HepG2 (cell line): ENCODE measurements around the gene NPHS1. TPM values are rescaled to one million over a fixed set of nuclear protein-coding genes. Genes with fewer than 3 reads are reported as not detected.

Source experiments
- ATAC-seq: fragments of 200-7000 bp; cut with Tn5 transposase; 3 replicates; pipeline ENCODE4 v1.9.1; 2020; ENCODE audit warnings: mild to moderate bottlenecking, moderate library complexity
- BruUV-seq: library from RNA; stranded (reverse); fragments of 400-500 nt; replicated peaks from 2 replicates; lab custom pipeline; 2021; lab: Mats Ljungman, UMichigan
- CTCF ChIA-PET: fragments of 300-600 bp; formaldehyde crosslinking; extraction: SDS; loops from one replicate; lab custom pipeline; 2021; ENCODE audit warnings: low total read pairs, inconsistent platforms, low intra/inter-chr PET ratio; lab: Yijun Ruan, JAX
- POLR2A ChIA-PET: fragments of 350-600 bp; sonication (Branson Sonifier 250); formaldehyde crosslinking; loops from one replicate; lab custom pipeline; 2020; ENCODE audit warnings: antibody characterized with exemption, inconsistent platforms; lab: Yijun Ruan, JAX
- DNase-seq: peaks from one replicate; pipeline ENCODE4 v3.0.0-alpha.2; 2015; ENCODE audit warnings: low spot score
- FAIRE-seq: peaks from 3 replicates; lab custom pipeline; 2011; peaks lifted over from hg19 to GRCh38; lab: Jason Lieb, UNC
- H2AFZ ChIP-seq: one replicate; pipeline ENCODE4 v1.6.1; 2011; ENCODE audit warnings: low read length, inconsistent platforms
- H3K27ac ChIP-seq: fragments of 300-600 bp; 3 replicates; pipeline ENCODE4 v1.8.0; 2011; ENCODE audit warnings: mixed run types, mild to moderate bottlenecking, mixed read lengths, low read length, inconsistent platforms; ENCODE audit not compliant: insufficient read depth; ENCODE audit errors: extremely low read length
- H3K27me3 ChIP-seq, 2 experiments: fragments of 200-600 bp in 1 of 2; 2 replicates in 1 of 2; 3 replicates in 1 of 2; pipeline versions ENCODE4 v1.6.0 to v1.8.0; 2011; ENCODE audit warnings: low read length in 2 of 2, mild to moderate bottlenecking in 2 of 2, moderate library complexity in 2 of 2, inconsistent platforms in 1 of 2; ENCODE audit not compliant: insufficient read depth in 2 of 2, control insufficient read depth in 1 of 2
- H3K36me3 ChIP-seq, 2 experiments: fragments of 200-600 bp in 1 of 2; replicated peaks in 1 of 2; 2 replicates in 1 of 2; 3 replicates in 1 of 2; pipeline versions ENCODE4 v1.5.1 to v1.8.0; 2011; ENCODE audit warnings: low read length in 2 of 2, inconsistent platforms in 1 of 2; ENCODE audit not compliant: insufficient read depth in 2 of 2, control insufficient read depth in 1 of 2
- H3K4me1 ChIP-seq: 2 replicates; pipeline ENCODE4 v1.5.1; 2012; ENCODE audit warnings: low read length, inconsistent platforms; ENCODE audit not compliant: insufficient read depth
- H3K4me2 ChIP-seq: 2 replicates; pipeline ENCODE4 v1.6.0; 2011; ENCODE audit warnings: low read depth, low read length, inconsistent platforms
- H3K4me3 ChIP-seq, 3 experiments: fragments of 200-600 bp in 1 of 3; sonication (generic), shearing (Covaris generic) in 1 of 3; replicated peaks in 1 of 3; 2 replicates each; pipeline ENCODE4 v1.5.1; 2011 to 2016; ENCODE audit warnings: low read length in 3 of 3, inconsistent platforms in 2 of 3, low read depth in 2 of 3, mild to moderate bottlenecking in 2 of 3, control low read depth in 1 of 3, mixed read lengths in 1 of 3; ENCODE audit not compliant: insufficient read depth in 1 of 3
- H3K79me2 ChIP-seq: one replicate; pipeline ENCODE4 v1.6.1; 2011; ENCODE audit warnings: low read length, inconsistent platforms; ENCODE audit not compliant: insufficient read depth
- H3K9ac ChIP-seq: 2 replicates; pipeline ENCODE4 v1.6.0; 2011; ENCODE audit warnings: mild to moderate bottlenecking, low read depth, low read length, inconsistent platforms; ENCODE audit not compliant: insufficient read depth
- H3K9me3 ChIP-seq: 2 replicates; pipeline ENCODE4 v1.5.1; 2012; ENCODE audit warnings: mild to moderate bottlenecking, low read length
- H4K20me1 ChIP-seq: 2 replicates; pipeline ENCODE4 v1.6.0; 2011; ENCODE audit warnings: inconsistent platforms, mild to moderate bottlenecking, low read length, moderate library complexity; ENCODE audit not compliant: insufficient read depth
- CBX1 ChIP-seq: IDR thresholded peaks from one replicate; pipeline ENCODE4 v1.6.1; 2016; ENCODE audit warnings: antibody characterized with exemption, low read depth
- ELF4 ChIP-seq: sonication (generic); formaldehyde crosslinking; IDR thresholded peaks from 2 replicates; pipeline ENCODE4 v1.5.0; 2020; ENCODE audit warnings: missing genetic modification reagents, mild to moderate bottlenecking, moderate library complexity, borderline replicate concordance
- HMG20A ChIP-seq: IDR thresholded peaks from 2 replicates; pipeline ENCODE4 v1.6.1; 2016; ENCODE audit warnings: borderline replicate concordance
- KMT2A ChIP-seq: sonication (generic); formaldehyde crosslinking; IDR thresholded peaks from 2 replicates; pipeline ENCODE4 v1.4.0; 2020; ENCODE audit warnings: missing genetic modification reagents
- MTF1 ChIP-seq: sonication (generic); formaldehyde crosslinking; IDR thresholded peaks from 2 replicates; pipeline ENCODE4 v1.5.0; 2020; ENCODE audit warnings: missing genetic modification reagents
- MXD4 ChIP-seq: IDR thresholded peaks from 2 replicates; pipeline ENCODE4 v1.6.1; 2016; ENCODE audit warnings: mild to moderate bottlenecking, missing biosample characterization, missing genetic modification reagents
- NFE2L2 ChIP-seq: fragments of 150-350 bp; IDR thresholded peaks from 2 replicates; pipeline ENCODE4 v1.6.1; 2014; ENCODE audit warnings: low read length
- SAP130 ChIP-seq: IDR thresholded peaks from 2 replicates; pipeline ENCODE4 v1.6.1; 2016; ENCODE audit warnings: low read depth
- SKI ChIP-seq: fragments of 450-650 bp; IDR thresholded peaks from one replicate; pipeline ENCODE4 v1.6.1; 2018; ENCODE audit warnings: mild to moderate bottlenecking; ENCODE audit not compliant: partially characterized antibody
- SNAI1 ChIP-seq: sonication (generic); formaldehyde crosslinking; IDR thresholded peaks from 2 replicates; pipeline ENCODE4 v1.5.0; 2020; ENCODE audit warnings: mild to moderate bottlenecking, missing genetic modification reagents, borderline replicate concordance
- ZNF549 ChIP-seq: sonication (generic); formaldehyde crosslinking; IDR thresholded peaks from 2 replicates; pipeline ENCODE4 v1.5.0; 2020; ENCODE audit warnings: missing genetic modification reagents
- ZNF562 ChIP-seq: sonication (generic); formaldehyde crosslinking; IDR thresholded peaks from 2 replicates; pipeline ENCODE4 v1.8.0; 2022; ENCODE audit warnings: missing genetic modification reagents, borderline replicate concordance
- ZNF644 ChIP-seq: IDR thresholded peaks from 2 replicates; pipeline ENCODE4 v1.6.1; 2016; ENCODE audit warnings: low read depth
- ZNF660 ChIP-seq: sonication (generic); formaldehyde crosslinking; IDR thresholded peaks from 2 replicates; pipeline ENCODE4 v1.5.1; 2020; ENCODE audit warnings: mild to moderate bottlenecking, low read depth, missing genetic modification reagents, borderline replicate concordance
- ZNF75D ChIP-seq: sonication (generic); formaldehyde crosslinking; IDR thresholded peaks from 2 replicates; pipeline ENCODE4 v1.8.1; 2023; ENCODE audit warnings: missing genetic modification reagents, mild to moderate bottlenecking, borderline replicate concordance
- WGBS: methylation state at CpG from one replicate; pipeline ENCODE4 v1.1.6; 2017; ENCODE audit warnings: low lambda C conversion rate; 5-methylcytosine and 5-hydroxymethylcytosine counted together
- in situ Hi-C: cut with HindIII; loops from 2 replicates; pipeline ENCODE4 v1.10.0; 2017; ENCODE audit warnings: low pct_unique_long_range_greater_than_20kb; ENCODE audit not compliant: extremely low pct_ligation_motif_present
- intact Hi-C: fragments of 100-400 bp; cut with micrococcal nuclease; formaldehyde crosslinking; loops from one replicate; pipeline ENCODE4 v1.10.0; 2022; ENCODE audit not compliant: unreplicated experiment
- polyA plus RNA-seq, 8 experiments: library from polyadenylated mRNA; depleted of rRNA in 3 of 8; stranded (reverse) in 7 of 8; unstranded in 1 of 8; fragments of >200 nt; fragmentation: Illumina TruSeq in 4 of 8; extraction: Trizol in 4 of 8; gene quantifications; 2 replicates each; pipeline versions ENCODE4 v1.2.1 to v1.2.3, GENCODE V29; 2011 to 2016; ENCODE audit warnings: low read depth in 4 of 8, missing spikeins in 1 of 8, mixed read lengths in 1 of 8; ENCODE audit not compliant: insufficient read depth in 1 of 8
- total RNA-seq, 5 experiments: library from RNA; depleted of rRNA; stranded (reverse); fragments of >200 nt; fragmentation: Illumina TruSeq; extraction: Trizol; gene quantifications; 2 replicates each; pipeline ENCODE4 v1.2.3, GENCODE V29; 2016; ENCODE audit warnings: low read depth in 1 of 5
- TF ChIP-seq, protein P1 (sequence below): sonication (generic); formaldehyde crosslinking; IDR thresholded peaks from 2 replicates; pipeline ENCODE4 v1.4.0; 2020; ENCODE audit warnings: missing genetic modification reagents, borderline replicate concordance
- TF ChIP-seq, protein P2 (sequence below): IDR thresholded peaks from 2 replicates; pipeline ENCODE4 v1.4.0; 2020; ENCODE audit warnings: mild to moderate bottlenecking, missing genetic modification reagents
- TF ChIP-seq, protein P3 (sequence below): sonication (generic); formaldehyde crosslinking; IDR thresholded peaks from 2 replicates; pipeline ENCODE4 v1.4.0; 2020; ENCODE audit warnings: low read depth, mild to moderate bottlenecking, missing genetic modification reagents

Gene NPHS1
- total and polyA plus RNA-seq, 2 of the 13 experiments (the other 11 are each of a cell fraction or from before 2014, with no cell fraction given) = not detected

DNA sequence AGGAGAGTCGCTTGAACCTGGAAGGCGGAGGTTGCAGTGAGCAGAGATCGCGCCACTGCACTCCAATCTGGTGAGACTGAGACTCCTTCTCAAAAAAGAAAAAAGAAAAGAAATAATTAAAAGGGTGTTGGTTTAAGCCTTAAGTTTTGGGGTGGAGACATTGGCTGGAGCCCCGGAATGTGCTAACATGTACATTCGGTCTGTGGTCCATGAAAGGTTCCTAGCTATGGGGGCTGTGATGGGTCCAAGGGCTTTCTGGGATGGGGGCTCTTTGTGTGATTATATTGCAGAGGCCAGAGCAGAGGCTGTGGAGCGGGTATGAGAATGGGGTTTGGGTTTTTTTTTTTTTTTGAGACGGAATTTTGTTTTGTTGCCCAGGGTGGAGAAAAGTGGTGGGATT lies 33.6 kb upstream of the NPHS1 start:
- Histone ChIP-seq H3K9ac (no peak overlapping the region), H4K20me1 (no peaks in the 10 kb centered on the region), H3K4me2 (no peak overlapping the region), H3K9me3 (no peaks in the 10 kb centered on the region), H2AFZ (no peak overlapping the region), H3K79me2 (no peaks in the 10 kb centered on the region), H3K4me1 (no peaks in the 10 kb centered on the region), H3K27me3 (no peaks in the 10 kb centered on the region), H3K4me3 (no peak overlapping the region), H3K36me3 (peaks cover 4 to 14% of the 10 kb centered on the region in 2 experiments; a peak in 3 of 5 replicates), H3K27ac (no peak overlapping the region)
- BruUV-seq = no TSS peak
- WGBS = 88% methylated on average over 7 of the region's 8 CpGs
- intact Hi-C loops = no loop called here
- in situ Hi-C loops = loop anchor here (10.0 kb wide), 1 partner anchor 49 kb away; the partner anchor contains the start of gene LRFN3
- ChIA-PET CTCF (no interaction called here), POLR2A (no interaction called here)
- ATAC-seq (no peak), FAIRE-seq (no peak), DNase-seq (no peak)
- no peak for TF ChIP-seq ZNF562 (CRISPR knock-in tag)
- TF ChIP-seq, protein P1, sequence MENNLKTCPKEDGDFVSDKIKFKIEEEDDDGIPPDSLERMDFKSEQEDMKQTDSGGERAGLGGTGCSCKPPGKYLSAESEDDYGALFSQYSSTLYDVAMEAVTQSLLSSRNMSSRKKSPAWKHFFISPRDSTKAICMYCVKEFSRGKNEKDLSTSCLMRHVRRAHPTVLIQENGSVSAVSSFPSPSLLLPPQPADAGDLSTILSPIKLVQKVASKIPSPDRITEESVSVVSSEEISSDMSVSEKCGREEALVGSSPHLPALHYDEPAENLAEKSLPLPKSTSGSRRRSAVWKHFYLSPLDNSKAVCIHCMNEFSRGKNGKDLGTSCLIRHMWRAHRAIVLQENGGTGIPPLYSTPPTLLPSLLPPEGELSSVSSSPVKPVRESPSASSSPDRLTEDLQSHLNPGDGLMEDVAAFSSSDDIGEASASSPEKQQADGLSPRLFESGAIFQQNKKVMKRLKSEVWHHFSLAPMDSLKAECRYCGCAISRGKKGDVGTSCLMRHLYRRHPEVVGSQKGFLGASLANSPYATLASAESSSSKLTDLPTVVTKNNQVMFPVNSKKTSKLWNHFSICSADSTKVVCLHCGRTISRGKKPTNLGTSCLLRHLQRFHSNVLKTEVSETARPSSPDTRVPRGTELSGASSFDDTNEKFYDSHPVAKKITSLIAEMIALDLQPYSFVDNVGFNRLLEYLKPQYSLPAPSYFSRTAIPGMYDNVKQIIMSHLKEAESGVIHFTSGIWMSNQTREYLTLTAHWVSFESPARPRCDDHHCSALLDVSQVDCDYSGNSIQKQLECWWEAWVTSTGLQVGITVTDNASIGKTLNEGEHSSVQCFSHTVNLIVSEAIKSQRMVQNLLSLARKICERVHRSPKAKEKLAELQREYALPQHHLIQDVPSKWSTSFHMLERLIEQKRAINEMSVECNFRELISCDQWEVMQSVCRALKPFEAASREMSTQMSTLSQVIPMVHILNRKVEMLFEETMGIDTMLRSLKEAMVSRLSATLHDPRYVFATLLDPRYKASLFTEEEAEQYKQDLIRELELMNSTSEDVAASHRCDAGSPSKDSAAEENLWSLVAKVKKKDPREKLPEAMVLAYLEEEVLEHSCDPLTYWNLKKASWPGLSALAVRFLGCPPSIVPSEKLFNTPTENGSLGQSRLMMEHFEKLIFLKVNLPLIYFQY (CRISPR knock-in tag) = no peak
- TF ChIP-seq MTF1 = no peak
- TF ChIP-seq ELF4 (CRISPR knock-in tag) = no peak
- no peak for TF ChIP-seq MXD4 (CRISPR knock-in tag)
- TF ChIP-seq CBX1 = no peak
- TF ChIP-seq, protein P2, sequence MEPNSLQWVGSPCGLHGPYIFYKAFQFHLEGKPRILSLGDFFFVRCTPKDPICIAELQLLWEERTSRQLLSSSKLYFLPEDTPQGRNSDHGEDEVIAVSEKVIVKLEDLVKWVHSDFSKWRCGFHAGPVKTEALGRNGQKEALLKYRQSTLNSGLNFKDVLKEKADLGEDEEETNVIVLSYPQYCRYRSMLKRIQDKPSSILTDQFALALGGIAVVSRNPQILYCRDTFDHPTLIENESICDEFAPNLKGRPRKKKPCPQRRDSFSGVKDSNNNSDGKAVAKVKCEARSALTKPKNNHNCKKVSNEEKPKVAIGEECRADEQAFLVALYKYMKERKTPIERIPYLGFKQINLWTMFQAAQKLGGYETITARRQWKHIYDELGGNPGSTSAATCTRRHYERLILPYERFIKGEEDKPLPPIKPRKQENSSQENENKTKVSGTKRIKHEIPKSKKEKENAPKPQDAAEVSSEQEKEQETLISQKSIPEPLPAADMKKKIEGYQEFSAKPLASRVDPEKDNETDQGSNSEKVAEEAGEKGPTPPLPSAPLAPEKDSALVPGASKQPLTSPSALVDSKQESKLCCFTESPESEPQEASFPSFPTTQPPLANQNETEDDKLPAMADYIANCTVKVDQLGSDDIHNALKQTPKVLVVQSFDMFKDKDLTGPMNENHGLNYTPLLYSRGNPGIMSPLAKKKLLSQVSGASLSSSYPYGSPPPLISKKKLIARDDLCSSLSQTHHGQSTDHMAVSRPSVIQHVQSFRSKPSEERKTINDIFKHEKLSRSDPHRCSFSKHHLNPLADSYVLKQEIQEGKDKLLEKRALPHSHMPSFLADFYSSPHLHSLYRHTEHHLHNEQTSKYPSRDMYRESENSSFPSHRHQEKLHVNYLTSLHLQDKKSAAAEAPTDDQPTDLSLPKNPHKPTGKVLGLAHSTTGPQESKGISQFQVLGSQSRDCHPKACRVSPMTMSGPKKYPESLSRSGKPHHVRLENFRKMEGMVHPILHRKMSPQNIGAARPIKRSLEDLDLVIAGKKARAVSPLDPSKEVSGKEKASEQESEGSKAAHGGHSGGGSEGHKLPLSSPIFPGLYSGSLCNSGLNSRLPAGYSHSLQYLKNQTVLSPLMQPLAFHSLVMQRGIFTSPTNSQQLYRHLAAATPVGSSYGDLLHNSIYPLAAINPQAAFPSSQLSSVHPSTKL = no peak
- TF ChIP-seq KMT2A (CRISPR knock-in tag) = no peak
- TF ChIP-seq ZNF75D (CRISPR knock-in tag) = no peak
- TF ChIP-seq ZNF644 (CRISPR knock-in tag) = no peak
- TF ChIP-seq, protein P3, sequence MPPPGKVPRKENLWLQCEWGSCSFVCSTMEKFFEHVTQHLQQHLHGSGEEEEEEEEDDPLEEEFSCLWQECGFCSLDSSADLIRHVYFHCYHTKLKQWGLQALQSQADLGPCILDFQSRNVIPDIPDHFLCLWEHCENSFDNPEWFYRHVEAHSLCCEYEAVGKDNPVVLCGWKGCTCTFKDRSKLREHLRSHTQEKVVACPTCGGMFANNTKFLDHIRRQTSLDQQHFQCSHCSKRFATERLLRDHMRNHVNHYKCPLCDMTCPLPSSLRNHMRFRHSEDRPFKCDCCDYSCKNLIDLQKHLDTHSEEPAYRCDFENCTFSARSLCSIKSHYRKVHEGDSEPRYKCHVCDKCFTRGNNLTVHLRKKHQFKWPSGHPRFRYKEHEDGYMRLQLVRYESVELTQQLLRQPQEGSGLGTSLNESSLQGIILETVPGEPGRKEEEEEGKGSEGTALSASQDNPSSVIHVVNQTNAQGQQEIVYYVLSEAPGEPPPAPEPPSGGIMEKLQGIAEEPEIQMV (CRISPR knock-in tag) = no peak
- no peak for TF ChIP-seq NFE2L2
- no peak for TF ChIP-seq SKI
- no peak for TF ChIP-seq ZNF660
- no peak for TF ChIP-seq SNAI1 (CRISPR knock-in tag)
- TF ChIP-seq ZNF549 (CRISPR knock-in tag) = no peak
- no peak for TF ChIP-seq SAP130 (CRISPR knock-in tag)
- no peak for TF ChIP-seq HMG20A (CRISPR knock-in tag)
